Sigmoid colon (tissue), 4 donors: ENCODE measurements around the gene AUNIP.

Experiments used
- EP300 ChIP-seq, 4 donors: sonication (generic); formaldehyde crosslinking; IDR thresholded peaks; one replicate each; pipeline ENCODE4 v1.6.1; 2017; ENCODE audit warnings: antibody characterized with exemption in 4 of 4
- POLR2A ChIP-seq, 2 donors: fragments of 450-650 bp; IDR thresholded peaks; one replicate each; pipeline ENCODE4 v1.6.1; 2016; ENCODE audit warnings: antibody characterized with exemption in 2 of 2, mild to moderate bottlenecking in 2 of 2, moderate library complexity in 2 of 2
- TF ChIP-seq, protein P1 (sequence below), 4 experiments: fragments of 450-650 bp in 3 of 4; fragments of 200-600 bp in 1 of 4; IDR thresholded peaks; one replicate each; pipeline ENCODE4 v1.5.1; 2016 to 2019; ENCODE audit warnings: antibody characterized with exemption in 4 of 4, mild to moderate bottlenecking in 3 of 4, moderate library complexity in 2 of 4

DNA sequence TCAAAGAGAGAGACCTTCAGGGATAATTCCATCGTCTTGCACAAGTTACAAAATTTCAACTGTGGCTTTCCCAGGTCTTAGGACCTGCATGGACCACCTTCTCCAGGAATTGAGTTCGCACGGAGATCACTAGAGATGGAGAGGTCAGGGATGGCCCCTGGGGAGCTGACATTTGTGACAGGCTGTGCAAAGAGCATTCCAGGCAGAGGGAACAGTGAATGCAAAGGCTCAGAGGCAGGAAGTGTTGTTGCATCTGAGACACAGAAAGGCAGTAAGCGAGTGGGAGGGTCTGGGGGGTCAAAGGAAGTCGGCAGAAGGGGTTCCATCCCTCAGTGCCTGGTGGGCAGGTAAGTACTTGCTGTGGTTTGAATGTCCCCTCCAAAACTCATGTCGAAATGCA is 68.8 kb downstream of the AUNIP start:
- TF ChIP-seq POLR2A (IDR thresholded peaks at IDR 0.05) (no peak), EP300 (IDR thresholded peaks at IDR 0.05) (no peak)
- TF ChIP-seq, protein P1, sequence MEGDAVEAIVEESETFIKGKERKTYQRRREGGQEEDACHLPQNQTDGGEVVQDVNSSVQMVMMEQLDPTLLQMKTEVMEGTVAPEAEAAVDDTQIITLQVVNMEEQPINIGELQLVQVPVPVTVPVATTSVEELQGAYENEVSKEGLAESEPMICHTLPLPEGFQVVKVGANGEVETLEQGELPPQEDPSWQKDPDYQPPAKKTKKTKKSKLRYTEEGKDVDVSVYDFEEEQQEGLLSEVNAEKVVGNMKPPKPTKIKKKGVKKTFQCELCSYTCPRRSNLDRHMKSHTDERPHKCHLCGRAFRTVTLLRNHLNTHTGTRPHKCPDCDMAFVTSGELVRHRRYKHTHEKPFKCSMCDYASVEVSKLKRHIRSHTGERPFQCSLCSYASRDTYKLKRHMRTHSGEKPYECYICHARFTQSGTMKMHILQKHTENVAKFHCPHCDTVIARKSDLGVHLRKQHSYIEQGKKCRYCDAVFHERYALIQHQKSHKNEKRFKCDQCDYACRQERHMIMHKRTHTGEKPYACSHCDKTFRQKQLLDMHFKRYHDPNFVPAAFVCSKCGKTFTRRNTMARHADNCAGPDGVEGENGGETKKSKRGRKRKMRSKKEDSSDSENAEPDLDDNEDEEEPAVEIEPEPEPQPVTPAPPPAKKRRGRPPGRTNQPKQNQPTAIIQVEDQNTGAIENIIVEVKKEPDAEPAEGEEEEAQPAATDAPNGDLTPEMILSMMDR (IDR thresholded peaks at IDR 0.05) = no peak
